Activated CD4-positive, alpha-beta T cell treated with anti-CD3 and anti-CD28 coated beads for 24 hours (primary cell): ENCODE measurements around the gene MTCL1.

Experiments used
- DNase-seq, 2 donors: peaks; one replicate each; pipeline ENCODE4 v3.0.0-alpha.2; 2020; ENCODE audit warnings: low read depth in 2 of 2

MTCL1 gene

GRCh38 chr18:8810157-8810556 lies 104.8 kb downstream of the MTCL1 start:
- no peak for DNase-seq

- no peak for DNase-seq
These were observed 105.8 kb downstream of the MTCL1 start for GRCh38 chr18:8811115-8811514.

- no peak for DNase-seq
These were observed 107.3 kb downstream of the MTCL1 start for GRCh38 chr18:8812631-8813030.

- no peak for DNase-seq
These were observed 108.3 kb downstream of the MTCL1 start for GRCh38 chr18:8813611-8814010.

- DNase-seq, result no peak
These were observed 108.8 kb downstream of the MTCL1 start for GRCh38 chr18:8814206-8814605.

- DNase-seq, result no peak
These were observed 110.9 kb downstream of the MTCL1 start for GRCh38 chr18:8816220-8816619.

GRCh38 chr18:8816816-8817215 lies 111.5 kb downstream of the MTCL1 start:
- DNase-seq, result no peak

GRCh38 chr18:8818982-8819381 lies 113.6 kb downstream of the MTCL1 start:
- DNase-seq, result no peak

- DNase-seq, result no peak
These were observed 115.2 kb downstream of the MTCL1 start for GRCh38 chr18:8820396-8821082.

GRCh38 chr18:8821083-8821465 lies 115.7 kb downstream of the MTCL1 start:
- DNase-seq, result no peak

GRCh38 chr18:8821531-8821930 lies 116.2 kb downstream of the MTCL1 start:
- no peak for DNase-seq

GRCh38 chr18:8822643-8823042 lies 117.3 kb downstream of the MTCL1 start:
- DNase-seq, result no peak

- no peak for DNase-seq
These were observed 118.2 kb downstream of the MTCL1 start for GRCh38 chr18:8823530-8823929.

GRCh38 chr18:8824846-8825245 lies 119.5 kb downstream of the MTCL1 start:
- no peak for DNase-seq

- no peak for DNase-seq
These were observed 119.9 kb downstream of the MTCL1 start for GRCh38 chr18:8825273-8825672.

- DNase-seq, result no peak
These were observed 120.5 kb downstream of the MTCL1 start for GRCh38 chr18:8825729-8826375.

- DNase-seq, result no peak
These were observed 121.2 kb downstream of the MTCL1 start for GRCh38 chr18:8826514-8826913.

- no peak for DNase-seq
These were observed 121.6 kb downstream of the MTCL1 start for GRCh38 chr18:8826971-8827370.

- no peak for DNase-seq
These were observed 122.9 kb downstream of the MTCL1 start for GRCh38 chr18:8828300-8828699.

- DNase-seq, result no peak
These were observed 123.4 kb downstream of the MTCL1 start for GRCh38 chr18:8828798-8829197.

GRCh38 chr18:8830067-8831060 lies 125.0 kb downstream of the MTCL1 start:
- DNase-seq, result no peak

- no peak for DNase-seq
These were observed 125.8 kb downstream of the MTCL1 start for GRCh38 chr18:8831112-8831511.
